NCI-H2196 treated with DMSO at 0.1 percent for 48 hours (cell line): Measurements from ENCODE around the gene EIF3D.
"Not testable (repeated sequence)": the region's sequence is repeated elsewhere in the genome, so short reads cannot be mapped to it uniquely, and the experiment has no call there.

Experiments used
- DNase-seq: peaks from one replicate; lab custom pipeline; 2025; ENCODE audit not compliant: unreplicated experiment; lab: John Stamatoyannopoulos, UW

The EIF3D gene

GRCh38 chr22:36550701-36551495 is 21.9 kb upstream of the EIF3D start:
- DNase-seq, result no peak

- DNase-seq, result no peak
Measured at GRCh38 chr22:36549033-36549432, 20.1 kb upstream of the EIF3D start.

GRCh38 chr22:36548606-36549005 is 19.6 kb upstream of the EIF3D start:
- DNase-seq, result no peak

GRCh38 chr22:36546932-36547331 is 18.0 kb upstream of the EIF3D start:
- DNase-seq, result no peak

- DNase-seq, result no peak
Measured at GRCh38 chr22:36546092-36546804, 17.3 kb upstream of the EIF3D start.

- no peak for DNase-seq
Measured at GRCh38 chr22:36544107-36544620, 15.2 kb upstream of the EIF3D start.

- no peak for DNase-seq
Measured at GRCh38 chr22:36541831-36542411, 13.0 kb upstream of the EIF3D start.

- DNase-seq, result no peak
Measured at GRCh38 chr22:36540867-36541642, 12.1 kb upstream of the EIF3D start.

GRCh38 chr22:36538529-36538928 is 9.6 kb upstream of the EIF3D start:
- DNase-seq, result no peak

GRCh38 chr22:36536717-36537116 is 7.8 kb upstream of the EIF3D start:
- DNase-seq, result peak; percentile 46

- DNase-seq, result not testable (repeated sequence)
Measured at GRCh38 chr22:36533320-36533719, 4.4 kb upstream of the EIF3D start.

- DNase-seq, result no peak
Measured at GRCh38 chr22:36532466-36532865, 3.5 kb upstream of the EIF3D start.

- DNase-seq, result no peak
Measured at GRCh38 chr22:36528341-36528740, 625 bp downstream of the EIF3D start.

- DNase-seq, result no peak
Measured at GRCh38 chr22:36522662-36523061, 6.3 kb downstream of the EIF3D start.

- DNase-seq, result no peak
Measured at GRCh38 chr22:36520423-36520822, 8.5 kb downstream of the EIF3D start.

GRCh38 chr22:36519906-36520305 is 9.1 kb downstream of the EIF3D start:
- not testable (repeated sequence) for DNase-seq

GRCh38 chr22:36514766-36515165 is 14.2 kb downstream of the EIF3D start:
- no peak for DNase-seq

- DNase-seq, result no peak
Measured at GRCh38 chr22:36512991-36513390, 16.0 kb downstream of the EIF3D start.

GRCh38 chr22:36512333-36512732 is 16.6 kb downstream of the EIF3D start:
- DNase-seq, result no peak

GRCh38 chr22:36510966-36511881 is 17.7 kb downstream of the EIF3D start:
- DNase-seq, result no peak
